DMS153 treated with DMSO at 0.1 percent for 48 hours (cell line): Measurements from ENCODE around the gene BUB3.

Source experiments
- DNase-seq: peaks from one replicate; lab custom pipeline; 2025; ENCODE audit not compliant: unreplicated experiment; lab: John Stamatoyannopoulos, UW

The BUB3 gene

GRCh38 chr10:123140983-123141390 lies 13.2 kb upstream of the BUB3 start:
- DNase-seq: no peak

GRCh38 chr10:123141791-123142700 lies 12.2 kb upstream of the BUB3 start:
- DNase-seq: no peak

- DNase-seq: no peak
Observed at GRCh38 chr10:123142701-123143161, 11.5 kb upstream of the BUB3 start.

- DNase-seq: no peak
Observed at GRCh38 chr10:123143162-123143824, 10.9 kb upstream of the BUB3 start.

- DNase-seq: no peak
Observed at GRCh38 chr10:123143825-123144168, 10.4 kb upstream of the BUB3 start.

- DNase-seq: no peak
Observed at GRCh38 chr10:123144697-123145541, 9.3 kb upstream of the BUB3 start.

- no peak for DNase-seq
Observed at GRCh38 chr10:123145542-123146012, 8.6 kb upstream of the BUB3 start.

- DNase-seq: no peak
Observed at GRCh38 chr10:123146013-123146893, 7.9 kb upstream of the BUB3 start.

- no peak for DNase-seq
Observed at GRCh38 chr10:123146894-123147634, 7.1 kb upstream of the BUB3 start.

GRCh38 chr10:123147635-123148413 lies 6.4 kb upstream of the BUB3 start, which contains the start of gene HMX2:
HMX2 (plus strand) TSS chr10:123148136; CDS start chr10:123148379, 243 bp downstream.
- peak; percentile 37 for DNase-seq

GRCh38 chr10:123148414-123149161 lies 5.6 kb upstream of the BUB3 start:
- DNase-seq: no peak

GRCh38 chr10:123149162-123149567 lies 5.0 kb upstream of the BUB3 start:
- DNase-seq: no peak

- DNase-seq: no peak
Observed at GRCh38 chr10:123149568-123150270, 4.5 kb upstream of the BUB3 start.

GRCh38 chr10:123150271-123150985 lies 3.8 kb upstream of the BUB3 start:
- DNase-seq: no peak

- DNase-seq: no peak
Observed at GRCh38 chr10:123150986-123151736, 3.0 kb upstream of the BUB3 start.

GRCh38 chr10:123151737-123152135 lies 2.5 kb upstream of the BUB3 start:
- no peak for DNase-seq
